MM.1S (cell line): Measurements from ENCODE around the gene APEH.

Experiments
- CTCF ChIP-seq: fragments of 300-600 bp; sonication (generic); IDR thresholded peaks from 2 replicates; pipeline ENCODE4 v1.5.1; 2016; ENCODE audit warnings: antibody characterized with exemption, low read length, mixed read lengths
- EZH2 ChIP-seq: fragments of 300-600 bp; sonication (generic); optimal IDR thresholded peaks from 2 replicates; pipeline ENCODE3; 2017; ENCODE audit warnings: low read depth, mild to moderate bottlenecking, antibody characterized with exemption, low read length, mixed read lengths
- EZH2phosphoT487 ChIP-seq: fragments of 300-600 bp; sonication (generic); IDR thresholded peaks from 2 replicates; pipeline ENCODE4 v1.6.1; 2018; ENCODE audit warnings: antibody characterized with exemption, low read length

GRCh38 chr3:49714728-49715550 is 40.8 kb downstream of the APEH start:
- no peak for TF ChIP-seq EZH2
- no peak for TF ChIP-seq CTCF
- no peak for TF ChIP-seq EZH2phosphoT487
